BE2C (cell line): ENCODE measurements around the gene CSKMT.

Experiments
- DNase-seq: peaks from one replicate; pipeline ENCODE4 v3.0.0-alpha.2; 2020
- H3K27me3 ChIP-seq: fragments of 250-450 bp; sonication (Bioruptor Pico); 2 replicates; pipeline ENCODE4 v1.5.1; 2020; ENCODE audit warnings: mild to moderate bottlenecking
- H3K36me3 ChIP-seq: fragments of 250-450 bp; sonication (Bioruptor Pico); 2 replicates; pipeline ENCODE4 v1.5.1; 2020; ENCODE audit warnings: mild to moderate bottlenecking
- H3K4me1 ChIP-seq: fragments of 250-450 bp; sonication (Bioruptor Pico); 2 replicates; pipeline ENCODE4 v1.5.1; 2020
- H3K4me3 ChIP-seq: 2 replicates; pipeline ENCODE4 v1.5.1; 2011; ENCODE audit warnings: low read depth, low read length
- H3K9me3 ChIP-seq: fragments of 250-450 bp; sonication (Bioruptor Pico); 2 replicates; pipeline ENCODE4 v1.5.1; 2020
- CTCF ChIP-seq: IDR thresholded peaks from 2 replicates; pipeline ENCODE4 v1.5.1; 2012; ENCODE audit warnings: mild to moderate bottlenecking, low read depth, low read length

The CSKMT gene

GRCh38 chr11:62708392-62708791, 43.3 kb downstream of the CSKMT start:
- no peak for TF ChIP-seq CTCF
- H3K4me1 ChIP-seq = peaks cover 8% of the 10 kb centered on the region
- H3K36me3 ChIP-seq = peaks cover 18% of the 10 kb centered on the region
- DNase-seq = no peak
- peak overlapping the region; percentile 66 for H3K4me3 ChIP-seq
- H3K9me3 ChIP-seq = no peaks in the 10 kb centered on the region
- no peaks in the 10 kb centered on the region for H3K27me3 ChIP-seq

GRCh38 chr11:62708793-62709192, 43.7 kb downstream of the CSKMT start:
- Histone ChIP-seq H3K9me3 (no peaks in the 10 kb centered on the region), H3K27me3 (no peaks in the 10 kb centered on the region), H3K4me1 (peaks cover 8% of the 10 kb centered on the region), H3K4me3 (peak overlapping the region; percentile 66), H3K36me3 (peaks cover 18% of the 10 kb centered on the region)
- no peak for DNase-seq
- TF ChIP-seq CTCF = no peak

GRCh38 chr11:62709247-62710000, 44.3 kb downstream of the CSKMT start:
- peak overlapping the region; percentile 66 for H3K4me3 ChIP-seq
- H3K27me3 ChIP-seq = no peaks in the 10 kb centered on the region
- H3K4me1 ChIP-seq = peaks cover 8% of the 10 kb centered on the region
- TF ChIP-seq CTCF = no peak
- DNase-seq = peak; percentile 91
- no peaks in the 10 kb centered on the region for H3K9me3 ChIP-seq
- H3K36me3 ChIP-seq = peaks cover 21% of the 10 kb centered on the region

DNA sequence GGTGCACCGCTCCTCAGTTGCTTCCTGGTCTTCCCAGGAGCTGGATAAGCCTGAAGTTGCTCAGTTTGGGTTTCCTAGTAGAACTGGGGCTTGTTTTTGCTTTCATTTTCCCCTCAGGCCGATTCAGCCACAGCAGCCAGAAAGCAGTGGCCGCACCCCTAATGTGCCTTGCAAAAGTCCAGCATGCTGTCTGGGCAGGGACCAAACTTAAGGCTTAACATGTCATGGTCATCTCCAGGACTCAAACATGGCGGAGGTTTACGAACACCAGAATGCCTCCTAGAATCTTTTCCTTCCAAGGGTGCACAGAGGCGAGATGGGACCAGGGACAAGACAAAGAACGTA, 44.9 kb downstream of the CSKMT start:
- H3K27me3 ChIP-seq = no peaks in the 10 kb centered on the region
- no peak for DNase-seq
- peaks cover 8% of the 10 kb centered on the region for H3K4me1 ChIP-seq
- peak overlapping the region; percentile 66 for H3K4me3 ChIP-seq
- no peak for TF ChIP-seq CTCF
- H3K36me3 ChIP-seq = peaks cover 18% of the 10 kb centered on the region
- H3K9me3 ChIP-seq = no peaks in the 10 kb centered on the region

DNA sequence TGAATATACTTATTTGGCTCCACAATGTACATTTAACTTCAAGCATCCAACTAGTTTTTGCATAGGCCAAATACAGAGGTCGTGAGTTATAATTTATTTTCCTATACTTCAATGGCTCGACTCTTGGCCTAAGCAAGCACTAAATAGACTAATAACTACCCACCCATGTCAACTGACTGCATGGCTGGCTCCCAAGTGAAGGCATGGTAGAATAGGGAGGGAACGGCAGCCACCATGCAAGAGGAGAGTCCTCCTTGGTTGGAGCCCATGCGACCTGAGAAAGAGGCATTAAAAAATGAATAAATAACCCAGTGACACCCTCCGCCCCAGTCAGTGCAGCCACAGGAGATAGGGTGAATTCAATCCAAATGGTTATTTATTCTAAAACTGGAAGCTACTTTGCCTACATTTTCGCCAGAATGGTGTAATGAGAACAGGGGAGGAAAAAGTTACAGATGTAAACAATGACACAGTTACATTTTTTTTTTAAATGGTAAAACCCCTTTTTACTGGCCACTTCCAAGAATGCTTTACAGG, 47.2 kb downstream of the CSKMT start:
- Histone ChIP-seq H3K4me3 (no peak overlapping the region), H3K27me3 (no peaks in the 10 kb centered on the region), H3K9me3 (no peaks in the 10 kb centered on the region), H3K36me3 (peaks cover 37% of the 10 kb centered on the region), H3K4me1 (peaks cover 8% of the 10 kb centered on the region; the same call in 1 of the 2 replicates)
- TF ChIP-seq CTCF = no peak
- no peak for DNase-seq

GRCh38 chr11:62712861-62713260, 47.7 kb downstream of the CSKMT start:
- no peak for TF ChIP-seq CTCF
- no peak for DNase-seq
- no peak overlapping the region for H3K4me3 ChIP-seq
- peaks cover 42% of the 10 kb centered on the region for H3K36me3 ChIP-seq
- no peaks in the 10 kb centered on the region for H3K9me3 ChIP-seq
- peaks cover 5% of the 10 kb centered on the region; the same call in 1 of the 2 replicates for H3K4me1 ChIP-seq
- H3K27me3 ChIP-seq = no peaks in the 10 kb centered on the region
